HG02970 (cell line): ENCODE results near the gene MEN1.
"Not testable (repeated sequence)": the region's sequence is repeated elsewhere in the genome, so short reads cannot be mapped to it uniquely, and the experiment has no call there.

Experiments
- ATAC-seq: cut with Tn5 transposase; IDR thresholded peaks from one replicate; pipeline ENCODE4 v1.9.1; 2021; ENCODE audit warnings: mild to moderate bottlenecking, moderate library complexity, moderate number of reproducible peaks; ENCODE audit not compliant: unreplicated experiment, low FRiP score

Gene MEN1

GRCh38 chr11:64834031-64834722 lies 23.8 kb upstream of the MEN1 start:
- no peak for ATAC-seq

GRCh38 chr11:64833509-64833908 lies 23.2 kb upstream of the MEN1 start:
- ATAC-seq, result no peak

GRCh38 chr11:64833198-64833502 lies 22.8 kb upstream of the MEN1 start:
- ATAC-seq, result no peak

- ATAC-seq, result no peak
Observed at GRCh38 chr11:64832467-64833197, 22.3 kb upstream of the MEN1 start.

GRCh38 chr11:64831411-64831891 lies 21.1 kb upstream of the MEN1 start:
- no peak for ATAC-seq

GRCh38 chr11:64829536-64830251 lies 19.3 kb upstream of the MEN1 start:
- ATAC-seq, result no peak

- ATAC-seq, result no peak
Observed at GRCh38 chr11:64827451-64827839, 17.1 kb upstream of the MEN1 start.

GRCh38 chr11:64826578-64827450 lies 16.5 kb upstream of the MEN1 start:
- ATAC-seq, result no peak

- ATAC-seq, result no peak
Observed at GRCh38 chr11:64826062-64826461, 15.7 kb upstream of the MEN1 start.

GRCh38 chr11:64823568-64824119 lies 13.3 kb upstream of the MEN1 start:
- ATAC-seq, result no peak

GRCh38 chr11:64817476-64817875 lies 7.1 kb upstream of the MEN1 start:
- ATAC-seq, result no peak

- not testable (repeated sequence) for ATAC-seq
Observed at GRCh38 chr11:64815433-64815832, 5.1 kb upstream of the MEN1 start.

GRCh38 chr11:64814712-64815187 lies 4.4 kb upstream of the MEN1 start:
- peak; percentile 41 for ATAC-seq

- no peak for ATAC-seq
Observed at GRCh38 chr11:64813826-64814225, 3.5 kb upstream of the MEN1 start.

GRCh38 chr11:64810891-64811272 lies 531 bp upstream of the MEN1 start:
- peak; percentile 1 for ATAC-seq

- no peak for ATAC-seq
Observed at GRCh38 chr11:64809781-64810241, 540 bp downstream of the MEN1 start.

- no peak for ATAC-seq
Observed at GRCh38 chr11:64805481-64805880, 4.9 kb downstream of the MEN1 start.

GRCh38 chr11:64804346-64805210 lies 5.8 kb downstream of the MEN1 start:
- ATAC-seq, result no peak

GRCh38 chr11:64803846-64804345 lies 6.5 kb downstream of the MEN1 start:
- ATAC-seq, result no peak
